HG03095 (cell line): ENCODE results near the gene SENP8.

Source experiments
- ATAC-seq: cut with Tn5 transposase; IDR thresholded peaks from one replicate; pipeline ENCODE4 v1.9.1; 2021; ENCODE audit warnings: moderate library complexity; ENCODE audit not compliant: unreplicated experiment

The SENP8 gene

GRCh38 chr15:72112805-72113204 lies 5.4 kb upstream of the SENP8 start:
- ATAC-seq = no peak

GRCh38 chr15:72113347-72114031 lies 4.7 kb upstream of the SENP8 start:
- no peak for ATAC-seq

- no peak for ATAC-seq
These were observed 1.3 kb upstream of the SENP8 start for GRCh38 chr15:72116731-72117485.

- ATAC-seq = peak; percentile 64
These were observed 652 bp upstream of the SENP8 start for GRCh38 chr15:72117486-72118016.

GRCh38 chr15:72124218-72124617 lies 6.0 kb downstream of the SENP8 start:
- ATAC-seq = no peak

GRCh38 chr15:72127724-72128322 lies 9.6 kb downstream of the SENP8 start:
- no peak for ATAC-seq

- ATAC-seq = no peak
These were observed 10.2 kb downstream of the SENP8 start for GRCh38 chr15:72128359-72128758.

GRCh38 chr15:72130272-72130671 lies 12.1 kb downstream of the SENP8 start:
- no peak for ATAC-seq

GRCh38 chr15:72131922-72132321 lies 13.7 kb downstream of the SENP8 start:
- no peak for ATAC-seq

- no peak for ATAC-seq
These were observed 15.0 kb downstream of the SENP8 start for GRCh38 chr15:72133211-72133610.

- no peak for ATAC-seq
These were observed 17.5 kb downstream of the SENP8 start for GRCh38 chr15:72135719-72136118.

- ATAC-seq = no peak
These were observed 18.2 kb downstream of the SENP8 start for GRCh38 chr15:72136170-72137051.

GRCh38 chr15:72139667-72140066 lies 21.5 kb downstream of the SENP8 start:
- ATAC-seq = no peak

GRCh38 chr15:72140088-72140487 lies 21.9 kb downstream of the SENP8 start:
- no peak for ATAC-seq

GRCh38 chr15:72141171-72142084 lies 23.2 kb downstream of the SENP8 start:
- peak; percentile 100 for ATAC-seq

GRCh38 chr15:72146221-72146620 lies 28.0 kb downstream of the SENP8 start:
- ATAC-seq = no peak

- no peak for ATAC-seq
These were observed 28.7 kb downstream of the SENP8 start for GRCh38 chr15:72146934-72147333.

GRCh38 chr15:72147418-72147817 lies 29.2 kb downstream of the SENP8 start:
- no peak for ATAC-seq

- no peak for ATAC-seq
These were observed 35.2 kb downstream of the SENP8 start for GRCh38 chr15:72153269-72154000.
